Lower leg skin (tissue), 4 donors: ENCODE measurements around the gene ZFTA. TPM values are rescaled to one million over a fixed set of nuclear protein-coding genes. Genes with fewer than 3 reads are reported as not detected.

ENCODE experiments used
- DNase-seq, 2 donors: peaks; one replicate each; pipeline ENCODE4 v3.0.0-alpha.2; 2019; ENCODE audit warnings: low spot score in 2 of 2
- H3K4me3 ChIP-seq: fragments of 200-600 bp; sonication (generic); 2 replicates; pipeline ENCODE4 v1.5.1; 2017; ENCODE audit warnings: mild to moderate bottlenecking, low read depth; ENCODE audit not compliant: poor library complexity, severe bottlenecking
- POLR2A ChIP-seq, 2 donors: fragments of 450-650 bp; IDR thresholded peaks; one replicate each; pipeline ENCODE4 v1.6.1; 2016 to 2017; ENCODE audit warnings: antibody characterized with exemption in 2 of 2, mild to moderate bottlenecking in 1 of 2, moderate library complexity in 1 of 2
- WGBS, 2 donors: methylation state at CpG; one replicate each; pipeline ENCODE4 v1.1.5; 2018; 5-methylcytosine and 5-hydroxymethylcytosine counted together
- intact Hi-C: fragments of 100-400 bp; cut with DNase I; formaldehyde crosslinking; loops from one replicate; pipeline ENCODE4 v1.15.0; 2023; ENCODE audit warnings: low total_unique reads
- total RNA-seq, 4 donors: library from RNA; depleted of rRNA; stranded (reverse); fragments of >200 nt; gene quantifications; one replicate each; pipeline ENCODE4 v1.1.0, GENCODE V29; 2016
- TF ChIP-seq, protein P1 (sequence below), 3 donors: fragments of 450-650 bp; IDR thresholded peaks; one replicate each; pipeline ENCODE4 v1.5.1; 2016; ENCODE audit warnings: antibody characterized with exemption in 3 of 3, mild to moderate bottlenecking in 3 of 3, moderate library complexity in 2 of 3

Gene ZFTA
- total RNA-seq, result 1 to 10 TPM; 7.8 to 9.8 (median 8.6) TPM

DNA sequence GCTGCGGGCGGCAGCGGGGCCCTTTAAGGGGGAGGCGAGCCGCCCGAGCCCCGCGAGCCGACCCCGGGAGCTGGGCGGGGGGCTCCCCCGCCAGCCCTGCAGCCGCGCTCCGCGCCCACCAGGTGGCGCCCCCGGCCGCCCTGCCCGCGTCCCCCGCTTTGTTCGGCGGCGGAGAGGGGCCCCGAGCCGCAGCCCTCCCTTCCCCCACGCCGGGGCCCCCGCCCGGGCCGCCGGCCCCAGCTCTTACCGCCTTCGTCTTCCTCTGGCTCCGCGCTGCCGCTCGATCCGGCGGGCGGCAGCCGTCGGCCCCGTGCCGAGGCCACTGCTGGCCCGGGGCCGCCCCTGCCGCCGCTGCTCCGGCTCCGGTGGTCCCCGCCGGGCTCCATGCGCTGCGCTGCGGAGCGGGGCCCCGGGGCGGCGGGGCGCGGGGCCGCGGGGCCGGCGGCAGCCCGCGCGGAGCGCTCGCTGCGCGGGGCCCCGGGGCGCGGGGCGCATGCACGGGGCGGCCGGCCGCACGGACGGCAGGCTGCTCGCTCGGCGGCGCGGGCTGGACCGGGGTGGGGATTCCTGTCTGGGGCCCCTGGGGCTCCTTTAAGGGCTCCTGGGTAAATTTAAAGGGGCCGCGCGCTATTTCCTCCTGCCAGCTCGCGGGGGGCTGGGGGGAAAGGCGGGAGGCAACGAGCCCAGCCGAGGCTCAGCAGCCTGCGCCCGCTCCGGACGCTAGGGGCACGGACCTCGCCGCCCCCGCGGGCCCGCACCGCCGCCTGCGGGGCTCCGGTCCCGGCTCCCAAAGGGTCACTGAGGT lies at the start of gene ZFTA:
ZFTA (minus strand) TSS at position 539 of the 805 bp plus-strand sequence; CDS start at position 386, 153 bp downstream.
- DNase-seq, result no peak
- intact Hi-C loops, result loop anchor here (10.0 kb wide), 1 partner anchor 176 kb away; no protein-coding TSS in a partner anchor
- TF ChIP-seq POLR2A (IDR thresholded peaks at IDR 0.05), result no peak
- TF ChIP-seq, protein P1, sequence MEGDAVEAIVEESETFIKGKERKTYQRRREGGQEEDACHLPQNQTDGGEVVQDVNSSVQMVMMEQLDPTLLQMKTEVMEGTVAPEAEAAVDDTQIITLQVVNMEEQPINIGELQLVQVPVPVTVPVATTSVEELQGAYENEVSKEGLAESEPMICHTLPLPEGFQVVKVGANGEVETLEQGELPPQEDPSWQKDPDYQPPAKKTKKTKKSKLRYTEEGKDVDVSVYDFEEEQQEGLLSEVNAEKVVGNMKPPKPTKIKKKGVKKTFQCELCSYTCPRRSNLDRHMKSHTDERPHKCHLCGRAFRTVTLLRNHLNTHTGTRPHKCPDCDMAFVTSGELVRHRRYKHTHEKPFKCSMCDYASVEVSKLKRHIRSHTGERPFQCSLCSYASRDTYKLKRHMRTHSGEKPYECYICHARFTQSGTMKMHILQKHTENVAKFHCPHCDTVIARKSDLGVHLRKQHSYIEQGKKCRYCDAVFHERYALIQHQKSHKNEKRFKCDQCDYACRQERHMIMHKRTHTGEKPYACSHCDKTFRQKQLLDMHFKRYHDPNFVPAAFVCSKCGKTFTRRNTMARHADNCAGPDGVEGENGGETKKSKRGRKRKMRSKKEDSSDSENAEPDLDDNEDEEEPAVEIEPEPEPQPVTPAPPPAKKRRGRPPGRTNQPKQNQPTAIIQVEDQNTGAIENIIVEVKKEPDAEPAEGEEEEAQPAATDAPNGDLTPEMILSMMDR (IDR thresholded peaks at IDR 0.05), result no peak
- WGBS, 2 donors, result 0% methylated on average over 16 of the region's 113 CpGs; no CpG with 5 or more reads in 1 of the 2 donors
- peak within 1 kb of the TSS; percentile 62 for H3K4me3 ChIP-seq

DNA sequence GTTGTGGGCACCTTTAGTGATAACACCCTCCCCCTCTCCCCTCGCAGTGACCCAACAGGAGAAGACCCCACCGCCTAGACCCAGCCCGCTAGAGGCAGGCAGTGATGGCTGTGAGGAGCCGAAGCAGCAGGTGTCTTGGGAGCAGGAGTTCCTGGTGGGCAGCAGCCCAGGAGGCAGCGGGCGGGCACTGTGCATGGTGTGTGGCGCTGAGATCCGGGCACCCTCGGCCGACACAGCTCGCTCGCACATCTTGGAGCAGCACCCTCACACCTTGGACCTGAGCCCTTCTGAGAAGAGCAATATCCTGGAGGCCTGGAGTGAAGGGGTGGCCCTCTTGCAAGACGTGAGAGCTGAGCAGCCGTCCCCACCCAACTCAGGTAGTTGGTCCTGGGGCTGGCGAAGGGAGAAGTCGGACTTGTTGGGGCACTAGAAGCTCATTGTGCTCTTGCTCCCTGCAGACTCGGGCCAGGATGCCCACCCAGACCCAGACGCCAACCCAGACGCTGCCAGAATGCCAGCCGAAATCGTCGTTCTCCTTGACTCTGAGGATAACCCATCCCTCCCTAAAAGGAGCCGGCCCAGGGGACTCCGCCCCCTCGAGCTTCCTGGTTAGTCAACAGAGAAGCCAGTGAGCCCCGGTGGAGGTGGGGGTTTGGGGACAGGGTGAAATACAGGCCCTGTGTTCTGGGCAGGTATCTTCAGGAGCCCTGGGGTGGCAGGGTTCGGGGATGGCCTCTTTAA lies 49.4 kb upstream of the ZFTA start:
- DNase-seq, result no peak
- 88 to 89% methylated on average over 27 of the region's 27 CpGs for WGBS, 2 donors
- TF ChIP-seq, protein P1 (IDR thresholded peaks at IDR 0.05), result no peak
- no peak for TF ChIP-seq POLR2A (IDR thresholded peaks at IDR 0.05)
- H3K4me3 ChIP-seq, result no peak overlapping the region
- intact Hi-C loops, result no loop called here

DNA sequence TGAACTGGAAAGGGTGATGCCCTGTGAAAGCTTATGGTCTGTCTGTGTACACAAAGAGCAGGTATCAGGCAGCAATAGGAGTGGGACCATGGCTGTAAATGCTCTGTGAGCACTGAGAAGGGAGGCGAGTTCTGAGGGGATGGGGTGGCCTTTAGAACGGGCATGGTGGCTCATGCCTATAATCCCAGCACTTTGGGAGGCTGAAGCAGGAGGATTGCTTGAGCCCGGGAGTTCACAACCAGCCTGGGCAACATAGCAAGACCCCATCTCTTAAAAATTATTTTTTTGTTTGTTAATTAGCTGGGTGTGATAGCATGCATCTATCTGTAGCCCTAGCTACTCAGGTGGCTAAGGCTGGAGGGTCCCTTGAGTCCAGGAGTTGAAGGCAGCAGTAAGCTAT lies 48.2 kb upstream of the ZFTA start:
- 95 to 99% methylated on average over 3 of the region's 3 CpGs for WGBS, 2 donors
- intact Hi-C loops, result no loop called here

DNA sequence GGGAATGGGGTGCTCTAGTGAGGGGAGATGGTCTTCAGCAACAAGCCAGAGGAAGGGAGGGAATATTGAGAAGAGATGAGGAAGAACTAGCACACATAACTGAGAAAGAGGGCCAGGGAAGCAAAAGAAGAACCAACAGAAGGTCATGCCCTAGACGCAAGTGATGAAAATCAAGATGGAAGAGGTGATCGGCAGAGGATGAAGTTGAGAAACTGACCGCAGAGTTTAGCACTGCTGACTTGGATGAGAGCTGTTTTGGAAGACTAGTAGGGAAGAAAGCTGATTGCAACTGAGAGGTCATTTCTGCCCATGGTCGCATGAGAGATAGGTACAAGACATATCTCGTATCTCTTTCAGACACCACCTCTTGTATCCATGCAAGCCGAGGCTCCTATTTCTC lies 47.6 kb upstream of the ZFTA start:
- DNase-seq, result no peak
- TF ChIP-seq, protein P1 (IDR thresholded peaks at IDR 0.05), result no peak
- no peak for TF ChIP-seq POLR2A (IDR thresholded peaks at IDR 0.05)
- WGBS, 2 donors, result 89 to 90% methylated on average over 6 of the region's 6 CpGs
- intact Hi-C loops, result no loop called here
- no peak overlapping the region for H3K4me3 ChIP-seq

More for the DNA sequence above, 48.2 kb upstream of the ZFTA start:
- TF ChIP-seq, protein P1 (IDR thresholded peaks at IDR 0.05), result no peak
- no peak for TF ChIP-seq POLR2A (IDR thresholded peaks at IDR 0.05)
- DNase-seq, result no peak
- H3K4me3 ChIP-seq, result no peak overlapping the region

DNA sequence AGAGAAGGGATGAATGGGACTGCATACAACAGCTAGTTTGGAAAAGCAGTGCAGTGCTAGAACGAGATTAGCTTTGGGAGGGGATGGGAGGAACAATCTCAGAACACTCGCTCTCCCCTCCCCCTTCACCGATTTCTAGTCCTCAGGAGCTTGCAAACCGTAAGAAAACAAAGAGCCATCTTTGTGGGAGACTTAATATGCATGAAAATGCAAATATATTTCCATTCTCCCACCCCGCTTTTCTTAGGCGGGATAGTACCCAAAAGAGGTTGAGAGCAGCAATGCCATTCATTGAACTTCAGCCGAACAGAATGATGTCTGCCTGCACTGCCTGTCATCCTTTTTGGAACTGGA lies 45.8 kb upstream of the ZFTA start:
- H3K4me3 ChIP-seq, result peak overlapping the region; percentile 59
- WGBS, 2 donors, result 26 to 29% methylated on average over 7 of the region's 7 CpGs
- TF ChIP-seq, protein P1 (IDR thresholded peaks at IDR 0.05), result no peak
- TF ChIP-seq POLR2A (IDR thresholded peaks at IDR 0.05), result no peak
- intact Hi-C loops, result no loop called here
- no peak for DNase-seq
